Fibroblast of lung (primary cell): ENCODE data around the gene ITPR1. TPM values are rescaled to one million over a fixed set of nuclear protein-coding genes. Genes with fewer than 3 reads are reported as not detected.

ENCODE experiments used
- DNase-seq, 2 donors: peaks; one replicate each; pipeline versions ENCODE4 v3.0.0 to v3.0.0-alpha.2; 2010; ENCODE audit warnings: low read depth in 2 of 2
- H2AFZ ChIP-seq: 2 replicates; pipeline ENCODE4 v1.5.1; 2012; ENCODE audit warnings: low read length, control low read depth, inconsistent platforms
- H3K27ac ChIP-seq: 2 replicates; pipeline ENCODE4 v1.5.1; 2011; ENCODE audit warnings: low read length, control low read depth; ENCODE audit not compliant: insufficient read depth
- H3K27me3 ChIP-seq: 2 replicates; pipeline ENCODE4 v1.5.1; 2011; ENCODE audit warnings: mild to moderate bottlenecking, low read length; ENCODE audit not compliant: control insufficient read depth, insufficient read depth
- H3K36me3 ChIP-seq: 2 replicates; pipeline ENCODE4 v1.5.1; 2011; ENCODE audit warnings: low read length; ENCODE audit not compliant: control insufficient read depth, insufficient read depth
- H3K4me1 ChIP-seq: 2 replicates; pipeline ENCODE4 v1.5.1; 2011; ENCODE audit warnings: low read length; ENCODE audit not compliant: control insufficient read depth, insufficient read depth; ENCODE audit errors: extremely low read depth
- H3K4me2 ChIP-seq: 2 replicates; pipeline ENCODE4 v1.5.1; 2011; ENCODE audit warnings: low read length, control low read depth; ENCODE audit not compliant: insufficient read depth; ENCODE audit errors: extremely low read depth
- H3K4me3 ChIP-seq, 4 experiments: fragments of 200-600 bp in 1 of 4; sonication (generic) in 1 of 4; replicated peaks in 1 of 4; 2 replicates each; pipeline ENCODE4 v1.5.1; 2011 to 2016; ENCODE audit warnings: low read length in 4 of 4, low read depth in 3 of 4, mild to moderate bottlenecking in 3 of 4, control low read depth in 2 of 4, inconsistent platforms in 1 of 4, mixed read lengths in 1 of 4; ENCODE audit not compliant: insufficient read depth in 1 of 4; ENCODE audit errors: control extremely low read depth in 1 of 4
- H3K79me2 ChIP-seq: 2 replicates; pipeline ENCODE4 v1.5.1; 2012; ENCODE audit warnings: mild to moderate bottlenecking, low read length, inconsistent platforms; ENCODE audit not compliant: control insufficient read depth, insufficient read depth
- H3K9ac ChIP-seq: 2 replicates; pipeline ENCODE4 v1.5.1; 2011; ENCODE audit warnings: mild to moderate bottlenecking, low read length, control low read depth; ENCODE audit not compliant: insufficient read depth
- H3K9me3 ChIP-seq: 2 replicates; pipeline ENCODE4 v1.5.1; 2012; ENCODE audit warnings: low read depth, low read length; ENCODE audit not compliant: control insufficient read depth, insufficient read depth
- H4K20me1 ChIP-seq: 2 replicates; pipeline ENCODE4 v1.5.1; 2011; ENCODE audit warnings: low read length; ENCODE audit not compliant: control insufficient read depth, insufficient read depth; ENCODE audit errors: extremely low read depth
- EZH2 ChIP-seq: IDR thresholded peaks from 2 replicates; pipeline ENCODE4 v1.5.1; 2012; ENCODE audit warnings: low read length, control low read depth, mild to moderate bottlenecking; ENCODE audit errors: missing control alignments
- polyA plus RNA-seq, 2 donors: library from polyadenylated mRNA; depleted of rRNA in 1 of 2; stranded (reverse) in 1 of 2; unstranded in 1 of 2; fragments of >200 nt; gene quantifications; 2 replicates each; pipeline ENCODE4 v1.2.1, GENCODE V29; 2011 to 2012; ENCODE audit warnings: missing spikeins in 1 of 2
- total RNA-seq: library from RNA; depleted of rRNA; stranded (reverse); fragments of >200 nt; gene quantifications from 2 replicates; pipeline ENCODE4 v1.2.1, GENCODE V29; 2014
- TF ChIP-seq, protein P1 (sequence below), 2 donors: IDR thresholded peaks in 1 of 2; conservative IDR thresholded peaks in 1 of 2; 1 replicate in 1 of 2; 2 replicates in 1 of 2; pipeline ENCODE4 v1.5.1; 2011 to 2012; ENCODE audit warnings: low read length in 2 of 2, control low read depth in 1 of 2, inconsistent platforms in 1 of 2, low read depth in 1 of 2, mild to moderate bottlenecking in 1 of 2

Gene ITPR1
- total and polyA plus RNA-seq, 2 donors (not counting 1 experiment from before 2014, with no cell fraction given), result 19.2 to 87.0 TPM

DNA sequence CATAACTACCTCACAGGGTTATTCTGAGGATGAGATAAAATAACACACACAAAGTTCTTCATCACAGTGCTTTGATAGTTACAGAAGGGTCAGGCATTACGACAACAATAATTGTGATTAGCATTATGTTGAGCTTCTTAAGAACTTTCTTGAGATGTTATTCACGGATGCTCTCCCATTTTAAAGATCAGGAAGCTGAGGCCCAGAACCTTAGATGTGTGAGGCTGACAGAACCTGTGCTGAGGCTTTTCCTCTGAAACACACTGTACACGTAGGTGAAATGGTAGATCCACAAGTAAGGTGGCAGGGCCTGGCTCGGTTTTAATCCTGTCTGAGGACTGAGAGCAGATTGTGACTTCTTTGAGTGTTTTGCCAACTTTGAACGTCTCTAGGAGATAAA lies 274.9 kb downstream of the ITPR1 start:
- no peak for TF ChIP-seq EZH2
- TF ChIP-seq, protein P1, sequence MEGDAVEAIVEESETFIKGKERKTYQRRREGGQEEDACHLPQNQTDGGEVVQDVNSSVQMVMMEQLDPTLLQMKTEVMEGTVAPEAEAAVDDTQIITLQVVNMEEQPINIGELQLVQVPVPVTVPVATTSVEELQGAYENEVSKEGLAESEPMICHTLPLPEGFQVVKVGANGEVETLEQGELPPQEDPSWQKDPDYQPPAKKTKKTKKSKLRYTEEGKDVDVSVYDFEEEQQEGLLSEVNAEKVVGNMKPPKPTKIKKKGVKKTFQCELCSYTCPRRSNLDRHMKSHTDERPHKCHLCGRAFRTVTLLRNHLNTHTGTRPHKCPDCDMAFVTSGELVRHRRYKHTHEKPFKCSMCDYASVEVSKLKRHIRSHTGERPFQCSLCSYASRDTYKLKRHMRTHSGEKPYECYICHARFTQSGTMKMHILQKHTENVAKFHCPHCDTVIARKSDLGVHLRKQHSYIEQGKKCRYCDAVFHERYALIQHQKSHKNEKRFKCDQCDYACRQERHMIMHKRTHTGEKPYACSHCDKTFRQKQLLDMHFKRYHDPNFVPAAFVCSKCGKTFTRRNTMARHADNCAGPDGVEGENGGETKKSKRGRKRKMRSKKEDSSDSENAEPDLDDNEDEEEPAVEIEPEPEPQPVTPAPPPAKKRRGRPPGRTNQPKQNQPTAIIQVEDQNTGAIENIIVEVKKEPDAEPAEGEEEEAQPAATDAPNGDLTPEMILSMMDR (conservative IDR thresholded peaks at IDR 0.05 in 1 of 2, IDR thresholded peaks at IDR 0.05 in 1 of 2; ENCODE audit: low read depth in 1 of 2, low read length in 2 of 2), result no peak
- no peak overlapping the region for H2AFZ ChIP-seq
- DNase-seq, result no peak
- no peak overlapping the region for H3K4me3 ChIP-seq
- H4K20me1 ChIP-seq, result no peaks in the 10 kb centered on the region
- no peaks in the 10 kb centered on the region for H3K79me2 ChIP-seq
- H3K27me3 ChIP-seq, result no peaks in the 10 kb centered on the region
- no peak overlapping the region for H3K4me2 ChIP-seq
- H3K9ac ChIP-seq, result no peak overlapping the region
- H3K9me3 ChIP-seq, result no peaks in the 10 kb centered on the region
- no peaks in the 10 kb centered on the region for H3K36me3 ChIP-seq
- no peak overlapping the region for H3K27ac ChIP-seq
- peaks cover 2% of the 10 kb centered on the region for H3K4me1 ChIP-seq

DNA sequence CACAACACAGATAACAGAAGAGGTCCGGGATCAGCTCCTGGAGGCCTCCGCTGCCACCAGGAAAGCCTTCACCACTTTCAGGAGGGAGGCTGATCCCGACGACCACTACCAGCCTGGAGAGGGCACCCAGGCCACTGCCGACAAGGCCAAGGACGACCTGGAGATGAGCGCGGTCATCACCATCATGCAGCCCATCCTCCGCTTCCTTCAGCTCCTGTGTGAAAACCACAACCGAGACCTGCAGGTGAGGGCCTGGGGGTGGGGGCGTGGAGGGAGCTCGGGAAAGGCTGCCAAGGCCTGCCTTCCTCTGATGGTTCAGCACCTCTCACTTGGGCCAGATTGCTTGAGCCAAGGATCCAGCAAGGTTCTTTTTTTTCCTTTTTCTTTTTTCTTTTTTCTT lies 275.4 kb downstream of the ITPR1 start:
- Histone ChIP-seq H4K20me1 (no peaks in the 10 kb centered on the region), H3K9ac (no peak overlapping the region), H3K4me2 (no peak overlapping the region), H2AFZ (no peak overlapping the region), H3K4me3 (no peak overlapping the region), H3K27me3 (no peaks in the 10 kb centered on the region), H3K27ac (no peak overlapping the region), H3K4me1 (peaks cover 2% of the 10 kb centered on the region), H3K9me3 (no peaks in the 10 kb centered on the region), H3K79me2 (no peaks in the 10 kb centered on the region), H3K36me3 (no peaks in the 10 kb centered on the region)
- DNase-seq, result no peak
- TF ChIP-seq EZH2, result no peak
- TF ChIP-seq, protein P1 (conservative IDR thresholded peaks at IDR 0.05 in 1 of 2, IDR thresholded peaks at IDR 0.05 in 1 of 2; ENCODE audit: low read depth in 1 of 2, low read length in 2 of 2), result no peak

DNA sequence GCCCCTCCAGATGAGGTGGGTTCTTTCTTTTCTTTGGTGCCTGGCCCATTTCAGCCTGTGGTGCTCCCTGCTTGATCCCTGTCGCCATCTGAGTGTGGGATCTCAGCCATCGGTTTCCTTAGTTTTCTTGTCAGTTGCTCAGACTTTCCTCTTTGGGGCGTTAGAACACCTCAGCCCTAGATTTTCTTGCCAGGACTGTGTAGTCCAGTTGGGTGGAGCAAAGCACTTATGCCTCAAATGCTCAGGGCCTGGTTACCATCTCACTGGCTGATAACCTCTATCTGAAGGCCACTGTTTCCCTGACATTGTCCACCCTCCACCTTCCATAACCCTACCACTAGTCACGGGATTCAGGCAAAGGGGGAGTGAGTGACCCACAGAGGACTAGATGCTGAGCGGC lies 277.4 kb downstream of the ITPR1 start:
- H3K27me3 ChIP-seq, result no peaks in the 10 kb centered on the region
- no peak for DNase-seq
- no peaks in the 10 kb centered on the region for H3K9me3 ChIP-seq
- no peaks in the 10 kb centered on the region for H3K36me3 ChIP-seq
- H3K9ac ChIP-seq, result no peak overlapping the region
- no peaks in the 10 kb centered on the region for H3K79me2 ChIP-seq
- TF ChIP-seq, protein P1 (conservative IDR thresholded peaks at IDR 0.05 in 1 of 2, IDR thresholded peaks at IDR 0.05 in 1 of 2; ENCODE audit: low read depth in 1 of 2, low read length in 2 of 2), result no peak
- no peak for TF ChIP-seq EZH2
- H3K4me3 ChIP-seq, result no peak overlapping the region
- H2AFZ ChIP-seq, result no peak overlapping the region
- peaks cover 2% of the 10 kb centered on the region for H3K4me1 ChIP-seq
- no peak overlapping the region for H3K27ac ChIP-seq
- no peaks in the 10 kb centered on the region for H4K20me1 ChIP-seq
- H3K4me2 ChIP-seq, result no peak overlapping the region
